Nephron progenitor cell (in vitro differentiated cells): ENCODE measurements around the gene WWOX.

ENCODE experiments used
- DNase-seq: peaks from one replicate; pipeline ENCODE4 v3.0.0; 2021
- H3K27ac Mint-ChIP-seq: 2 replicates; pipeline ENCODE4 v1.8.0; 2021; ENCODE audit warnings: mild to moderate bottlenecking, moderate library complexity, mixed read lengths
- H3K27me3 Mint-ChIP-seq: 2 replicates; pipeline ENCODE4 v1.8.0; 2021; ENCODE audit warnings: mild to moderate bottlenecking, low read depth, mixed read lengths; ENCODE audit not compliant: poor library complexity
- H3K36me3 Mint-ChIP-seq: 2 replicates; pipeline ENCODE4 v1.8.0; 2021; ENCODE audit warnings: low read depth, mixed read lengths
- H3K4me1 Mint-ChIP-seq: 2 replicates; pipeline ENCODE4 v1.8.0; 2021; ENCODE audit warnings: mixed read lengths
- H3K4me3 Mint-ChIP-seq: 2 replicates; pipeline ENCODE4 v1.8.0; 2021; ENCODE audit warnings: mild to moderate bottlenecking, moderate library complexity, mixed read lengths
- H3K9me3 Mint-ChIP-seq: 2 replicates; pipeline ENCODE4 v1.8.0; 2021; ENCODE audit warnings: mild to moderate bottlenecking, moderate library complexity, mixed read lengths
- TF ChIP-seq, protein P1 (sequence below): fragments of 200-600 bp; sonication (generic); IDR thresholded peaks from 2 replicates; pipeline ENCODE4 v1.5.0; 2021; ENCODE audit warnings: antibody characterized with exemption

WWOX gene

DNA sequence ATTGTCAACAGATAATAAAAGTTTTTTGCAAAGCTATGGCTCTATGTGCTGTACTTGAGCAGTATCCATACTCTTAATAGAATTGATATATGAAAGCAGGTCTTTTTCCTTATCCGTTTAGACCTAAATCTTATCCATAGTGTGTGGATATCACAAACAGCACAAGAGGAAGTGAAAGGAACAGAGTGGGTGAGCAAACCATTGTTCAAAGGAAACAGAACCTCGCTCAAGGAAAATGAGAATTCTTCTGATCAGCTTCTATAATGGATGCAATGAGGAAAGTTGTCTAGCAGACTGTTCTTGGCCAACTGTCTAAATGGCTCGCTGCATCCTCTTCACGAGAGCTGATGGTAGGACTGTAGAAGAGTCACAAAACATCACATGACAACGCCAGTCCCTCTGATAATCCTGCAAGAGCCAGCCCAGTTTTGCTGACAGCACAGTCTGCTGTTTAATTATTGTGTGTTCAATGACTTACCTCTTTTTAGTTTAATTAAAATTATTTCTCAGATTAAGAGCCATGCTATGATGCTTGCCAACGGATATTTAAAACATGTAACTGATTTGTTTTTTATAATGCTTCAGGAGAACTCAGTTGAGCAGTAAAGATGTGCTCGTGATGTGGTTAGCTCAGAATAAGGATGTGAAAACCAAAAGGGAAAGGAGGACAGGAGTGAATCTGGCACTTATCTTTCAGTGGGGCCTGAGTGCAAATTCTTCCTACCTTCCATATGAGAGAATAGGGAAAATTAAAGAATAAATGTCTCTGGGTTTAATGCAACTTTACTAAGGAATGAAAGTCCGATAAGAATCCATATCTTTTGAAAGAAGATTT is 38.5 kb downstream of the WWOX start:
- TF ChIP-seq, protein P1, sequence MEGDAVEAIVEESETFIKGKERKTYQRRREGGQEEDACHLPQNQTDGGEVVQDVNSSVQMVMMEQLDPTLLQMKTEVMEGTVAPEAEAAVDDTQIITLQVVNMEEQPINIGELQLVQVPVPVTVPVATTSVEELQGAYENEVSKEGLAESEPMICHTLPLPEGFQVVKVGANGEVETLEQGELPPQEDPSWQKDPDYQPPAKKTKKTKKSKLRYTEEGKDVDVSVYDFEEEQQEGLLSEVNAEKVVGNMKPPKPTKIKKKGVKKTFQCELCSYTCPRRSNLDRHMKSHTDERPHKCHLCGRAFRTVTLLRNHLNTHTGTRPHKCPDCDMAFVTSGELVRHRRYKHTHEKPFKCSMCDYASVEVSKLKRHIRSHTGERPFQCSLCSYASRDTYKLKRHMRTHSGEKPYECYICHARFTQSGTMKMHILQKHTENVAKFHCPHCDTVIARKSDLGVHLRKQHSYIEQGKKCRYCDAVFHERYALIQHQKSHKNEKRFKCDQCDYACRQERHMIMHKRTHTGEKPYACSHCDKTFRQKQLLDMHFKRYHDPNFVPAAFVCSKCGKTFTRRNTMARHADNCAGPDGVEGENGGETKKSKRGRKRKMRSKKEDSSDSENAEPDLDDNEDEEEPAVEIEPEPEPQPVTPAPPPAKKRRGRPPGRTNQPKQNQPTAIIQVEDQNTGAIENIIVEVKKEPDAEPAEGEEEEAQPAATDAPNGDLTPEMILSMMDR = no peak
- no peak overlapping the region for H3K4me3 Mint-ChIP-seq
- no peak for DNase-seq
- H3K9me3 Mint-ChIP-seq = peaks cover 15% of the 10 kb centered on the region
- H3K4me1 Mint-ChIP-seq = peaks cover 23% of the 10 kb centered on the region
- H3K27me3 Mint-ChIP-seq = no peaks in the 10 kb centered on the region
- H3K36me3 Mint-ChIP-seq = peaks cover 22% of the 10 kb centered on the region
- H3K27ac Mint-ChIP-seq = no peak overlapping the region

DNA sequence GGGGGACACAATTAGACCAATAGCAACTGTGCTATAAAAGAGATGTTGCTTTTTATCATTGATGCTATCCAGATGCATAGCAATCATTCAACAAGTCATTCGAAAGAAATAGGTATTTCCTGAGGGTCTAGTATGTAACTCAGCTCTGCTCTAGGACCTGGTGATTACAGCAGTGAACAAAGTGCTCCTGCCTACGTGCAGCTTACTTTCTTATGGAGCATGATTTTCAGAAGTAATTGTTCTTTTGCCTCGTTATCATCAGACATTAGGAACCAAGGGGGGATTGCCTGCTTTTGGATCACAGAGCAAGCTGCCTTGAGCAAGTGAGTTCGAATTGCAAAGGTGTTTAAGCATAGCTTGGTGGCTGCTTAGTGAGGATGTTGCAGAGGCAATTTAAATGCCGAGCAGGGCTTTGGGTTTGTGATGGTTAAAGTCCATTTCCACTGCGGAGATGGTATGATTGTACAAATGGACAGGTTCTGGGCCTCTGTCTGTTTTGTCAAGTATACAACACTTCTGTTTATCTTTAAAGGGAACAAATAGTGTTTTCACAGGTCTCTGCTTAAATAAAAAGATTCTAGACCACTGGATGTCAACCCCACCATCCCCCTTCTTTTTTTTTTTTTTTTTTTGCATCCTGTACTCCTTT is 41.5 kb downstream of the WWOX start:
- TF ChIP-seq, protein P1 = no peak
- no peak for DNase-seq
- H3K36me3 Mint-ChIP-seq = peaks cover 17% of the 10 kb centered on the region
- no peak overlapping the region for H3K4me3 Mint-ChIP-seq
- H3K27me3 Mint-ChIP-seq = no peaks in the 10 kb centered on the region
- H3K9me3 Mint-ChIP-seq = peaks cover 15% of the 10 kb centered on the region
- peaks cover 15% of the 10 kb centered on the region for H3K4me1 Mint-ChIP-seq
- H3K27ac Mint-ChIP-seq = no peak overlapping the region

DNA sequence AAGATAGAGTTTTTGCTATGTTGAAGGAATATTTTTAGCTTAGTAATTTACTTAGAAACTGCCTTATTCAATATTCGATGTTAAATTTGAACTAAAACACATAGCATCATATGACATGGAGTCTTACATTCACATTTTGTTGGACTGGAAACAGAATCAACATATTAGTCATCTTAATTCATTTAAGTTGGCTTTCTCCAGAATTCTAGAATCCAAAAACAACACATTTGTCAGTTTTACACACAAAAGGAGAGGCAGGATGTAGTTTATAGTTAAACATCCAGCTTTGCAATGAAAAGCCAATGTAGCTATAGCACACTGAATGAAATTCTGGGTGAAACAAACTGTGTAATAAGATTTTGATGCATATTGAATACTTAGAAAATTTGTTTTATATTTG is 43.3 kb downstream of the WWOX start:
- H3K27me3 Mint-ChIP-seq = no peaks in the 10 kb centered on the region
- no peak for DNase-seq
- H3K4me1 Mint-ChIP-seq = peaks cover 24% of the 10 kb centered on the region
- H3K27ac Mint-ChIP-seq = no peak overlapping the region
- TF ChIP-seq, protein P1 = no peak
- peaks cover 15% of the 10 kb centered on the region for H3K9me3 Mint-ChIP-seq
- peaks cover 17% of the 10 kb centered on the region for H3K36me3 Mint-ChIP-seq
- no peak overlapping the region for H3K4me3 Mint-ChIP-seq

DNA sequence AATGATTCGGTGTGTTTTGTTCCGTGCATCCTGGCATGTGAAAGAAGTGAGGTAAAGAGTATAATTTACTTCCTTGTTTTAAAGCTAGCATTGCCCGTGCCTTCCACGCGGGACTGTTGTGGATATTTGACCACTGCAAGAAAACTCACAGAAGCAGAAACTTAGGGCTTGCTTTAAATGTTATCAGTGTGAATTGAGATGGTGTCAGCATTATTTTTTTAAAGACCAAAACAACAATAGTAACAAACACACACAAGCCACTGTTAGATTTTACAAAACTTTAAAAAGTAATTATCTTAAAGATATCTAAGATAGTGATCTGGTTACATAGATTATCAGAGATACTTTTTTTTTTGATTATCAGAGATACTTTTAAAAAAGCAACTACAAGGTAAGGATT is 47.4 kb downstream of the WWOX start:
- TF ChIP-seq, protein P1 = no peak
- no peak for DNase-seq
- H3K4me3 Mint-ChIP-seq = no peak overlapping the region
- H3K9me3 Mint-ChIP-seq = peaks cover 3% of the 10 kb centered on the region
- peaks cover 21% of the 10 kb centered on the region for H3K36me3 Mint-ChIP-seq
- peaks cover 30% of the 10 kb centered on the region for H3K4me1 Mint-ChIP-seq
- no peaks in the 10 kb centered on the region for H3K27me3 Mint-ChIP-seq
- H3K27ac Mint-ChIP-seq = peak overlapping the region; percentile 97

DNA sequence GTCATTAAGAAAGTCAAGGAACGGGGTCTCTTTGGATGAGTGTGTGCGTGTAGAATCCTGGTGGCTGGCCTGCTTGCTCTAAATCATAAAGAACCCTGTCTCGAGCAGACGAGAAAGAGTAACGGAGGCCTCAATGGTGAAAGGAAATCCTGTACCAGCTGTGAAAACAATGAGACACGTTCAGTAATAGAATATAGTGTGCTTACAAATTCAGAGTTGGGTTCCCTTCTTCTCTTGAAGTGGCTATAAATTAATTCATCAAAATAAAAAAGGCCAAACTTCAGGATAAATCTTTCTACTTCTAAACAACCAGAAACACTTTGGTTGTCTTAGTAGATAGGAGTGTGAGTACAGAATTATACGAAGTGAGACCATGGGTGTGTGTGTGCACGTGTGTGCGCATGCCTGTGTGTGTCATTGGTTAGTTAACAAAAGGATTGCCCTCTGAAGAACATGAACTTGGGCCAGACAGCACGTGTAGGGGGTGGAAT is 48.5 kb downstream of the WWOX start:
- peak overlapping the region; percentile 70 for H3K27ac Mint-ChIP-seq
- peaks cover 38% of the 10 kb centered on the region for H3K4me1 Mint-ChIP-seq

More for the DNA sequence above, 48.5 kb downstream of the WWOX start:
- H3K9me3 Mint-ChIP-seq = peaks cover 3% of the 10 kb centered on the region
- no peak for DNase-seq
- peaks cover 27% of the 10 kb centered on the region for H3K36me3 Mint-ChIP-seq
- no peak overlapping the region for H3K4me3 Mint-ChIP-seq
- TF ChIP-seq, protein P1 = no peak
- H3K27me3 Mint-ChIP-seq = no peaks in the 10 kb centered on the region
